Kidney epithelial cell (primary cell): ENCODE results near the gene MYLK. TPM values are rescaled to one million over a fixed set of nuclear protein-coding genes. Genes with fewer than 3 reads are reported as not detected.

Experiments used
- DNase-seq: peaks from one replicate; pipeline ENCODE4 v3.0.0-alpha.2; 2010; ENCODE audit warnings: low read depth
- H3K27me3 ChIP-seq: 2 replicates; pipeline ENCODE4 v1.6.0; 2011; ENCODE audit warnings: low read length; ENCODE audit not compliant: control insufficient read depth, insufficient read depth
- H3K36me3 ChIP-seq: 2 replicates; pipeline ENCODE4 v1.5.1; 2011; ENCODE audit warnings: low read length; ENCODE audit not compliant: control insufficient read depth, insufficient read depth
- H3K4me3 ChIP-seq: 2 replicates; pipeline ENCODE4 v1.5.1; 2011; ENCODE audit warnings: low read depth, mild to moderate bottlenecking, control low read depth, low read length
- total RNA-seq: library from RNA; depleted of rRNA; stranded (reverse); fragments of >200 nt; gene quantifications from 2 replicates; pipeline ENCODE4 v1.2.3, GENCODE V29; 2015
- TF ChIP-seq, protein P1 (sequence below): IDR thresholded peaks from 2 replicates; pipeline ENCODE4 v1.5.1; 2011; ENCODE audit warnings: mild to moderate bottlenecking, moderate library complexity, low read length, control low read depth, inconsistent platforms; ENCODE audit not compliant: insufficient read depth, poor library complexity, severe bottlenecking

The MYLK gene
- total RNA-seq, 1 donor from 2014 or later: 49.7 TPM

DNA sequence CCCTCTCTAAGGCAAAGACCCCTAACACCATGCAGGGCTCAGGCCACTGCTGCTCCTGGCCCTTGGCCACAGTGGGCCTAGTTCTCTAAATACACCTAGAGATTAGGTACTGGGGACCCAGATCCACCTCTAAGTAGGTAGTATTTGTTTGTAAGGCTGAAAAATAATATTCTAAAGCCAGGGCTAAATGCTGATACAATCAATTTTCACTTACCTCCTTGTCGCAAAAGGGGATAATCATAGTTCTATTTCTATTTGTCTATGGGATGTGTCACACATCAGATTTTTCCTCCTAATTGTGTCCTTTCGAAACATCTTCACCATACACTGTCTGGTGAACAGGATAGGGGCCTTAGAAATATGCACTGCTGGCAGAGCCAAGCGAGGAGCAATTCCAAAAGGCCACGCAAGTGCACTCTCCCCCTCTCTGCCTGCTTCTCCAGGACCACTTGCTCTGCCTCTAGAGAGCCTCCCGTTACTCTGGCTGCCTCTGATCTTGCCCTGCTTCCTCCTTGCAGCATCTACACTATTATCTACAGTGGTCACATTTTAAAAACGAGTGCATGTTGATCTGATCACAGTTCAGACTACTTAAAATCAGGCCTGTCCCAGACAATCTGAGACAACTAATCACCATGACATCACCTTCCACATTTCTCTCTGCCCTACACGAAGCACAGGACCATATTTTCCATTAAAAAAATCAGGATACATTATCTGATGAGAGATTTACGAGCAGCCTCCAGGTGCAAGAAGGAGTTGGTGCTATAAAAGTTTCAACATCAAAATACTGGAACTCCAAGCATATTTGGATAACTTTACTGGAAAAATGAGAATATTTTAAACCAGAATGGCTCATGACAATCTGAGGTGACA, 115.4 kb downstream of the MYLK start:
- Histone ChIP-seq H3K27me3 (no peaks in the 10 kb centered on the region), H3K4me3 (no peak overlapping the region), H3K36me3 (peaks cover 1% of the 10 kb centered on the region)
- no peak for DNase-seq
- TF ChIP-seq, protein P1, sequence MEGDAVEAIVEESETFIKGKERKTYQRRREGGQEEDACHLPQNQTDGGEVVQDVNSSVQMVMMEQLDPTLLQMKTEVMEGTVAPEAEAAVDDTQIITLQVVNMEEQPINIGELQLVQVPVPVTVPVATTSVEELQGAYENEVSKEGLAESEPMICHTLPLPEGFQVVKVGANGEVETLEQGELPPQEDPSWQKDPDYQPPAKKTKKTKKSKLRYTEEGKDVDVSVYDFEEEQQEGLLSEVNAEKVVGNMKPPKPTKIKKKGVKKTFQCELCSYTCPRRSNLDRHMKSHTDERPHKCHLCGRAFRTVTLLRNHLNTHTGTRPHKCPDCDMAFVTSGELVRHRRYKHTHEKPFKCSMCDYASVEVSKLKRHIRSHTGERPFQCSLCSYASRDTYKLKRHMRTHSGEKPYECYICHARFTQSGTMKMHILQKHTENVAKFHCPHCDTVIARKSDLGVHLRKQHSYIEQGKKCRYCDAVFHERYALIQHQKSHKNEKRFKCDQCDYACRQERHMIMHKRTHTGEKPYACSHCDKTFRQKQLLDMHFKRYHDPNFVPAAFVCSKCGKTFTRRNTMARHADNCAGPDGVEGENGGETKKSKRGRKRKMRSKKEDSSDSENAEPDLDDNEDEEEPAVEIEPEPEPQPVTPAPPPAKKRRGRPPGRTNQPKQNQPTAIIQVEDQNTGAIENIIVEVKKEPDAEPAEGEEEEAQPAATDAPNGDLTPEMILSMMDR: no peak

DNA sequence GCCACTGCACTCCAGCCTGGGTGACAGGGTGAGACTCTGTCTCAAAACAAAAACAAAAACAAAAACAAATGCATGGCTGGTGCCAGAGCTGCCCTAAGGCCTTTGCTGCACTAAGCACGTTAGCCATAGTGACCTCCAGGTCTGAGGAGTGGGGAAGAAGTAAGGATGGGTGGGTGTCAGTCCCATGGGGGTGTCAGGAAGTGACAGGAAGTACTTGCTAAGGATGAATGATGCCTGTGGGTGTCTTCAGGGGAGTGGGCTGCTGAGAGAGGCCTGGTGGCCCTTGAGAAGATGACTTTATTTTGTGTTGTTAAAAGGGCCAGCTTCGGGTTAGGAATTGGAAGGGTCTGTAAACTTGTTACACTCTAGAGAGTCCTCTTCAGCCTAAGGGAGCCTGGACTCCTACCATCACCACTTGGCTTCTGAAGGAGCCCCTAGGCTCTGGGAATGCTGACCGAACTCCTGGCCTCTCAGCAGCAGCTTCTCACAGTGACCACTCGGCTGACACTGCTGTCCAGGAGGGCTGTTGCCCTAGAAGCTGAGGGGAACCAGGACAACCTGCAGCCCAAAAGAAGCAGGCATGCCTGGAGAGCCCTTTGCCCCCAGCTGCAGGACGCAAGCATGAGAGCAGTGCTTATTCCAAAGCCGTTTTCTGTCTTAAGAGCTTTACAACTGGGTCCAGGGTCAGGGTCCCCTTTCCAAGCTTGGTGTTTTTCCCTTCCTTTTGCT, 116.4 kb downstream of the MYLK start:
- TF ChIP-seq, protein P1: no peak
- Histone ChIP-seq H3K36me3 (peaks cover 1% of the 10 kb centered on the region), H3K27me3 (no peaks in the 10 kb centered on the region), H3K4me3 (no peak overlapping the region)
- DNase-seq: no peak

DNA sequence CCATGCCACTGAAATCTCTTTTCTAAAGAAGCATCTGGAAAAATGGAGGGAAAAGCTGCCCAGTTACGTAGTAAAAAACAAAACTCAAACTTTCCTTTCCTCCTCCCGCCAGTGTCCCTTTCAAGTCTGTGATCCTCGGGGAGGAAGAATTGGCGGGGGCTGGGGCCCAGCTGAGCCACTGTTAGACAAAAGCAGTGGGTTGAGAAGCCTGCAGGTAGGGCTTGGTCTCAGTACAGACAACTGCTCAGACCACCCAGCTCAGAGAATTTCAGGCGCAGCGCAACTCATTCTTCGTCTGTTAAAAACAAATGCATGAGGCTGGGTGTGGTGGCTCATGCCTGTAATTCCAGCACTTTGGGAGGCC, 117.1 kb downstream of the MYLK start:
- Histone ChIP-seq H3K4me3 (no peak overlapping the region), H3K36me3 (peaks cover 1% of the 10 kb centered on the region), H3K27me3 (no peaks in the 10 kb centered on the region)
- TF ChIP-seq, protein P1: no peak
- DNase-seq: no peak

DNA sequence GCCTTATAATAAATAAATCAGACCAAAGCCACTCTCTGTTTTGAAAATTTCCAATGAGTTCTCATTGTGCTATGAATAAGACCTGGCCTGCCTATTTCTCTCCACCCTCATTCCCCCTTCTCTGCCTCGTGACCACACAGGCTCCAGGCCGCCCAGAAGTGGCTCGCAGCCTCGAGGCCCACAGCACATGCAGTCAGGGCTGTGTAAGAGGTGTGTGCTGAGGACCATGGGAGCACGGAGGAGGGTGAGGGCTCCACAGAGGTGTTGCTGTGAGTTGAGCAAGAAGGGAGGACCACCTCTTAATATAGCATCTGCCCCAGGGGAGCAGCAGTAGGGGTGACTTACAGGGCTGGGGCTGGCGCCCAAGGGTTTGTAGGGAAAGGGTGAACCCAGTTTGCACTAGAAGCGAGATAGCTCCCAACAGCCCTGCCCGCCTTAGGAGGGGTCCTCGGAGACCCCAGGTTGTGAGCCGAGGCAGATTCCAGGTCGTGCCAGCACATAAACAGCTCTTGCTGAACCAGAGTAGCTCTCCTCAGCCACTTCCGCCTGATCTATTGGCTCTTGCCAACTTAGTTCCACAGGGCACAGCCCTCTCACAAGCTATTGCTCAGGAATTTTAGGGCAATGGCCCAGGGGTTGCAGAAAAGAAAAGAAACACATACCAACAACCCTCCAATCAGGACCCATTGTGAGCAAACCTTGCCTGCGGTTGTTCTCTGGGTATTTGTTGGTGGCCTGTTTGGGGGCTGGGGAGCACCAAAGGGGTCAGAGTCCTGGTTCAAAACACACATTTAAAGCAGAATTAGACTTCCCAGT, 117.7 kb downstream of the MYLK start:
- no peak for DNase-seq
- H3K27me3 ChIP-seq: no peaks in the 10 kb centered on the region

DNA sequence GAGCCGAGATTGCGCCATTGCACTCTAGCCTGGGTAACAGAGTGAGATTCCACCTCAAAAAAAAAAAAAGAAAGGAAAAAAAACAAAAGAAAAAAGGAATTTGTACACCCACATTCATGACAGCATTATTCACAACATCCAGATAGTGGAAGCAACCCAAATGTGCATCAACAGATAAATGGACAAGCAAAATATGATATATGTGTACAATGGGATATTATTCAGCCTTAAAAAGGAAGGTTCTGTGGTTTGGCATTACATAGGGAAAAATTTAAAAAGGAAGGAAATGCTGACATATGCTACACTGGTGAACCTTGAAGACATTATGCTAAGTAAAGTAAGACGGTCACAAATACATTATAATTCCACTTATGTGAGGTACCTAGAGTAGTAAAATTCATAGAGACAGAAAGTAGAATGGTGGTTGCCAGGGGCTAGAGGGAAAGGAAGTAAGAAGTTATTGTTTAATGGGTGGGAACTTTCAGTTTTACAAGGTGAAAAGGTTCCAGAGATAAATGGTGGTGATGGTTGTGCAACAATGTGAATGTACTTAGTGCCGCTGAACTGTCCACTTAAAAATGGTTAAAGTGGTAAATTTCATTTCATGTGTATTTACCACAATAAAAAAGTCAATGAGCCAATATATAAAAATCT, 118.5 kb downstream of the MYLK start:
- no peak for DNase-seq
- peaks cover 1% of the 10 kb centered on the region for H3K36me3 ChIP-seq

More for the DNA sequence above, 117.7 kb downstream of the MYLK start:
- H3K4me3 ChIP-seq: no peak overlapping the region
- TF ChIP-seq, protein P1: no peak
- H3K36me3 ChIP-seq: peaks cover 1% of the 10 kb centered on the region

More for the DNA sequence above, 118.5 kb downstream of the MYLK start:
- Histone ChIP-seq H3K27me3 (no peaks in the 10 kb centered on the region), H3K4me3 (no peak overlapping the region)
- TF ChIP-seq, protein P1: no peak
